Effector CD8-positive, alpha-beta T cell (primary cell): ENCODE results near the gene GZMA.

Experiments
- DNase-seq: peaks from one replicate; lab custom pipeline; 2025; lab: John Stamatoyannopoulos, UW

Gene GZMA

GRCh38 chr5:55108661-55109060 is 6.2 kb downstream of the GZMA start:
- no peak for DNase-seq

- DNase-seq: no peak
These were observed 7.8 kb downstream of the GZMA start for GRCh38 chr5:55110217-55110616.

GRCh38 chr5:55113327-55113726 is 10.9 kb downstream of the GZMA start:
- no peak for DNase-seq

- DNase-seq: no peak
These were observed 11.6 kb downstream of the GZMA start for GRCh38 chr5:55114061-55114460.

- DNase-seq: no peak
These were observed 20.9 kb downstream of the GZMA start for GRCh38 chr5:55123365-55123764.

- no peak for DNase-seq
These were observed 31.7 kb downstream of the GZMA start for GRCh38 chr5:55134053-55134722.

GRCh38 chr5:55136521-55136920 is 34.1 kb downstream of the GZMA start:
- no peak for DNase-seq

- no peak for DNase-seq
These were observed 38.6 kb downstream of the GZMA start for GRCh38 chr5:55140908-55141665.

- DNase-seq: no peak
These were observed 39.7 kb downstream of the GZMA start for GRCh38 chr5:55141945-55142690.

GRCh38 chr5:55143624-55144023 is 41.2 kb downstream of the GZMA start:
- DNase-seq: no peak

GRCh38 chr5:55146080-55146479 is 43.6 kb downstream of the GZMA start:
- no peak for DNase-seq

- DNase-seq: peak; percentile 70
These were observed 44.2 kb downstream of the GZMA start for GRCh38 chr5:55146543-55147151.

GRCh38 chr5:55149308-55149795 is 46.9 kb downstream of the GZMA start:
- no peak for DNase-seq

- DNase-seq: no peak
These were observed 49.7 kb downstream of the GZMA start for GRCh38 chr5:55151923-55152842.

- no peak for DNase-seq
These were observed 52.4 kb downstream of the GZMA start for GRCh38 chr5:55154873-55155272.
